Endothelial cell (in vitro differentiated cells): Measurements from ENCODE around the gene ETNK2. TPM values are rescaled to one million over a fixed set of nuclear protein-coding genes. Genes with fewer than 3 reads are reported as not detected.

ENCODE experiments used
- DNase-seq: peaks from one replicate; pipeline ENCODE4 v3.0.0; 2021; ENCODE audit warnings: low spot score
- H3K27ac Mint-ChIP-seq: one replicate; pipeline ENCODE4 v1.8.0; 2021; ENCODE audit warnings: mixed read lengths, inconsistent platforms; ENCODE audit not compliant: unreplicated experiment
- H3K27me3 Mint-ChIP-seq: one replicate; pipeline ENCODE4 v1.8.0; 2021; ENCODE audit warnings: mild to moderate bottlenecking, moderate library complexity, mixed read lengths, inconsistent platforms; ENCODE audit not compliant: unreplicated experiment
- H3K36me3 Mint-ChIP-seq: one replicate; pipeline ENCODE4 v1.8.0; 2021; ENCODE audit warnings: mild to moderate bottlenecking, low read depth, mixed read lengths, inconsistent platforms; ENCODE audit not compliant: unreplicated experiment
- H3K4me1 Mint-ChIP-seq: one replicate; pipeline ENCODE4 v1.8.0; 2021; ENCODE audit warnings: mild to moderate bottlenecking, mixed read lengths, inconsistent platforms; ENCODE audit not compliant: unreplicated experiment
- H3K4me3 Mint-ChIP-seq: one replicate; pipeline ENCODE4 v1.8.0; 2021; ENCODE audit warnings: mild to moderate bottlenecking, mixed read lengths, inconsistent platforms; ENCODE audit not compliant: unreplicated experiment
- H3K9me3 Mint-ChIP-seq: one replicate; pipeline ENCODE4 v1.8.0; 2021; ENCODE audit warnings: mixed read lengths, inconsistent platforms; ENCODE audit not compliant: unreplicated experiment
- CTCF ChIP-seq: fragments of 200-600 bp; sonication (generic); IDR thresholded peaks from one replicate; pipeline ENCODE4 v1.5.0; 2021; ENCODE audit warnings: antibody characterized with exemption; ENCODE audit not compliant: unreplicated experiment
- total RNA-seq: library from RNA; stranded (reverse); fragmentation: NEBNext Ultra II Directional; extraction: Animal tissue kit (Norgen Biotek cat#: 25700); gene quantifications from one replicate; pipeline ENCODE4 v1.2.1, GENCODE V29; 2021; ENCODE audit not compliant: unreplicated experiment

The ETNK2 gene
- total RNA-seq, 1 donor from 2014 or later, result 15.9 TPM

GRCh38 chr1:204139088-204139487, 12.8 kb downstream of the ETNK2 start:
- DNase-seq, result no peak
- H3K9me3 Mint-ChIP-seq, result no peaks in the 10 kb centered on the region
- H3K27me3 Mint-ChIP-seq, result peaks cover 6% of the 10 kb centered on the region
- no peaks in the 10 kb centered on the region for H3K4me1 Mint-ChIP-seq
- peaks cover 13% of the 10 kb centered on the region for H3K36me3 Mint-ChIP-seq
- TF ChIP-seq CTCF, result no peak
- H3K27ac Mint-ChIP-seq, result no peak overlapping the region
- H3K4me3 Mint-ChIP-seq, result no peak overlapping the region

- H3K27me3 Mint-ChIP-seq, result peaks cover 3% of the 10 kb centered on the region
- H3K4me1 Mint-ChIP-seq, result no peaks in the 10 kb centered on the region
- no peak for TF ChIP-seq CTCF
- no peak for DNase-seq
- no peaks in the 10 kb centered on the region for H3K9me3 Mint-ChIP-seq
- H3K4me3 Mint-ChIP-seq, result no peak overlapping the region
- H3K36me3 Mint-ChIP-seq, result peaks cover 13% of the 10 kb centered on the region
- no peak overlapping the region for H3K27ac Mint-ChIP-seq
Measured at GRCh38 chr1:204136814-204137213, 15.0 kb downstream of the ETNK2 start.

GRCh38 chr1:204134103-204134502, 17.7 kb downstream of the ETNK2 start:
- Mint-ChIP-seq H3K36me3 (peaks cover 11% of the 10 kb centered on the region), H3K4me3 (no peak overlapping the region), H3K4me1 (no peaks in the 10 kb centered on the region), H3K27ac (no peak overlapping the region), H3K9me3 (no peaks in the 10 kb centered on the region), H3K27me3 (peaks cover 5% of the 10 kb centered on the region)
- DNase-seq, result no peak
- no peak for TF ChIP-seq CTCF

- no peak overlapping the region for H3K4me3 Mint-ChIP-seq
- no peaks in the 10 kb centered on the region for H3K9me3 Mint-ChIP-seq
- no peak overlapping the region for H3K27ac Mint-ChIP-seq
- H3K27me3 Mint-ChIP-seq, result peaks cover 7% of the 10 kb centered on the region
- no peak for DNase-seq
- H3K4me1 Mint-ChIP-seq, result peaks cover 7% of the 10 kb centered on the region
- TF ChIP-seq CTCF, result no peak
- peaks cover 16% of the 10 kb centered on the region for H3K36me3 Mint-ChIP-seq
Measured at GRCh38 chr1:204132718-204133117, 19.1 kb downstream of the ETNK2 start.

GRCh38 chr1:204131978-204132377, 19.9 kb downstream of the ETNK2 start:
- no peak for TF ChIP-seq CTCF
- Mint-ChIP-seq H3K27ac (no peak overlapping the region), H3K4me3 (no peak overlapping the region)

More at GRCh38 chr1:204131978-204132377, 19.9 kb downstream of the ETNK2 start:
- peaks cover 7% of the 10 kb centered on the region for H3K4me1 Mint-ChIP-seq
- peaks cover 22% of the 10 kb centered on the region for H3K36me3 Mint-ChIP-seq
- DNase-seq, result no peak
- peaks cover 7% of the 10 kb centered on the region for H3K27me3 Mint-ChIP-seq
- no peaks in the 10 kb centered on the region for H3K9me3 Mint-ChIP-seq
